H9 (cell line): ENCODE data around the gene SPATA20. TPM values are rescaled to one million over a fixed set of nuclear protein-coding genes. Genes with fewer than 3 reads are reported as not detected.

Source experiments
- DNase-seq: peaks from one replicate; pipeline ENCODE4 v3.0.0-alpha.2; 2017
- H2AFZ ChIP-seq: one replicate; pipeline ENCODE4 v1.6.1; 2013; ENCODE audit warnings: mild to moderate bottlenecking, low read length, control low read depth, moderate library complexity
- H2AK5ac ChIP-seq: 2 replicates; pipeline ENCODE4 v1.6.1; 2013; ENCODE audit warnings: low read length, control low read depth, mixed read lengths; ENCODE audit not compliant: insufficient read length
- H2BK120ac ChIP-seq: one replicate; pipeline ENCODE4 v1.6.1; 2013; ENCODE audit warnings: low read depth, mild to moderate bottlenecking, low read length, control low read depth, inconsistent platforms; ENCODE audit not compliant: poor library complexity, severe bottlenecking
- H2BK12ac ChIP-seq: 2 replicates; pipeline ENCODE4 v1.6.1; 2013; ENCODE audit warnings: low read length, control low read depth, mixed read lengths, low read depth; ENCODE audit not compliant: insufficient read length
- H2BK15ac ChIP-seq: 2 replicates; pipeline ENCODE4 v1.6.1; 2013; ENCODE audit warnings: low read depth, low read length, control low read depth
- H2BK20ac ChIP-seq: one replicate; pipeline ENCODE4 v1.6.1; 2013; ENCODE audit warnings: low read depth, mild to moderate bottlenecking, low read length, control low read depth, inconsistent platforms; ENCODE audit not compliant: poor library complexity, severe bottlenecking
- H2BK5ac ChIP-seq: 2 replicates; pipeline ENCODE4 v1.6.1; 2013; ENCODE audit warnings: low read length, control low read depth, mixed read lengths; ENCODE audit not compliant: insufficient read length
- H3K14ac ChIP-seq: 2 replicates; pipeline ENCODE4 v1.6.1; 2013; ENCODE audit warnings: low read length, control low read depth; ENCODE audit not compliant: insufficient read depth
- H3K18ac ChIP-seq: 2 replicates; pipeline ENCODE4 v1.6.1; 2013; ENCODE audit warnings: low read depth, mild to moderate bottlenecking, mixed read lengths, low read length, control low read depth; ENCODE audit not compliant: insufficient read length
- H3K23ac ChIP-seq: 2 replicates; pipeline ENCODE4 v1.6.1; 2013; ENCODE audit warnings: low read length, control low read depth, mixed read lengths, low read depth; ENCODE audit not compliant: insufficient read length
- H3K23me2 ChIP-seq: 2 replicates; pipeline ENCODE4 v1.6.1; 2013; ENCODE audit warnings: low read depth, mild to moderate bottlenecking, mixed read lengths, low read length, control low read depth; ENCODE audit not compliant: insufficient read length, poor library complexity, severe bottlenecking
- H3K27ac ChIP-seq: 2 replicates; pipeline ENCODE4 v1.5.1; 2013; ENCODE audit warnings: low read length, control low read depth, mixed read lengths, low read depth; ENCODE audit not compliant: insufficient read length
- H3K27me3 ChIP-seq: 2 replicates; pipeline ENCODE4 v1.6.1; 2013; ENCODE audit warnings: low read length, control low read depth, inconsistent platforms; ENCODE audit not compliant: insufficient read depth
- H3K4ac ChIP-seq: 2 replicates; pipeline ENCODE4 v1.6.1; 2013; ENCODE audit warnings: low read depth, mild to moderate bottlenecking, control low read depth, inconsistent platforms, low read length, moderate library complexity
- H3K4me1 ChIP-seq: 2 replicates; pipeline ENCODE4 v1.6.1; 2013; ENCODE audit warnings: low read length, control low read depth, inconsistent platforms; ENCODE audit not compliant: insufficient read depth
- H3K4me2 ChIP-seq: 2 replicates; pipeline ENCODE4 v1.6.1; 2013; ENCODE audit warnings: low read length, control low read depth, mixed read lengths; ENCODE audit not compliant: insufficient read length, insufficient read depth
- H3K56ac ChIP-seq: 2 replicates; pipeline ENCODE4 v1.6.1; 2013; ENCODE audit warnings: low read depth, mild to moderate bottlenecking, mixed read lengths, low read length, control low read depth; ENCODE audit not compliant: insufficient read length
- H3K79me1 ChIP-seq: 2 replicates; pipeline ENCODE4 v1.6.1; 2013; ENCODE audit warnings: low read depth, mild to moderate bottlenecking, moderate library complexity, low read length, control low read depth, inconsistent platforms; ENCODE audit not compliant: insufficient read depth, poor library complexity, severe bottlenecking
- H3K79me2 ChIP-seq: 2 replicates; pipeline ENCODE4 v1.6.1; 2013; ENCODE audit warnings: low read length, control low read depth, inconsistent platforms; ENCODE audit not compliant: insufficient read depth
- H3K9ac ChIP-seq: 2 replicates; pipeline ENCODE4 v1.6.1; 2013; ENCODE audit warnings: low read length, control low read depth, mixed read lengths; ENCODE audit not compliant: insufficient read length; ENCODE audit errors: extremely low read depth
- H3K9me3 ChIP-seq: one replicate; pipeline ENCODE4 v1.6.1; 2013; ENCODE audit warnings: low read depth, low read length, inconsistent platforms; ENCODE audit not compliant: control insufficient read depth
- H3T11ph ChIP-seq: one replicate; pipeline ENCODE4 v1.6.1; 2013; ENCODE audit warnings: mild to moderate bottlenecking, low read length, control low read depth, inconsistent platforms
- H4K20me1 ChIP-seq: one replicate; pipeline ENCODE4 v1.6.1; 2013; ENCODE audit not compliant: control insufficient read depth, insufficient read length, insufficient read depth
- H4K5ac ChIP-seq: 2 replicates; pipeline ENCODE4 v1.6.1; 2013; ENCODE audit warnings: low read depth, mild to moderate bottlenecking, mixed read lengths, low read length, control low read depth; ENCODE audit not compliant: insufficient read length
- H4K8ac ChIP-seq: replicated peaks from 2 replicates; pipeline ENCODE4 v1.6.1; 2013; ENCODE audit warnings: low read length, control low read depth, mixed read lengths, low read depth; ENCODE audit not compliant: insufficient read length
- H4K91ac ChIP-seq: 2 replicates; pipeline ENCODE4 v1.6.1; 2013; ENCODE audit warnings: low read depth, mild to moderate bottlenecking, moderate library complexity, mixed read lengths, low read length, control low read depth; ENCODE audit not compliant: insufficient read length
- H3K27ac Mint-ChIP-seq, 3 experiments: 2 replicates in 2 of 3; 3 replicates in 1 of 3; pipeline ENCODE4 v1.8.0; 2020 to 2021; ENCODE audit warnings: mixed read lengths in 3 of 3, mild to moderate bottlenecking in 1 of 3, moderate library complexity in 1 of 3
- H3K27me3 Mint-ChIP-seq: 2 replicates; pipeline ENCODE4 v1.8.0; 2021; ENCODE audit warnings: low read depth, mild to moderate bottlenecking, moderate library complexity, mixed read lengths
- H3K36me3 Mint-ChIP-seq, 3 experiments: 2 replicates in 2 of 3; 3 replicates in 1 of 3; pipeline ENCODE4 v1.8.0; 2020 to 2021; ENCODE audit warnings: low read depth in 3 of 3, mixed read lengths in 3 of 3; ENCODE audit not compliant: insufficient read depth in 1 of 3
- H3K4me1 Mint-ChIP-seq, 2 experiments: 2 replicates each; pipeline ENCODE4 v1.8.0; 2020; ENCODE audit warnings: mixed read lengths in 2 of 2
- H3K4me3 Mint-ChIP-seq, 2 experiments: 2 replicates in 1 of 2; 3 replicates in 1 of 2; pipeline ENCODE4 v1.8.0; 2020 to 2021; ENCODE audit warnings: mild to moderate bottlenecking in 2 of 2, mixed read lengths in 2 of 2, moderate library complexity in 1 of 2
- H3K9me3 Mint-ChIP-seq, 2 experiments: 2 replicates in 1 of 2; 3 replicates in 1 of 2; pipeline ENCODE4 v1.8.0; 2020; ENCODE audit warnings: mild to moderate bottlenecking in 2 of 2, mixed read lengths in 2 of 2, moderate library complexity in 1 of 2
- CTCF ChIP-seq: fragments of 200-600 bp; sonication (generic); conservative IDR thresholded peaks from 3 replicates; pipeline ENCODE4 v1.8.0; 2021; ENCODE audit warnings: antibody characterized with exemption, mild to moderate bottlenecking
- WGBS: extraction: QIAGEN DNeasy Blood & Tissue Kit; methylation state at CpG from one replicate; pipeline ENCODE4 v1.1.7; 2013; ENCODE audit warnings: missing lambda C conversion rate, low lambda C conversion rate, mixed read lengths; ENCODE audit not compliant: insufficient read length; ENCODE audit errors: extremely low coverage; 5-methylcytosine and 5-hydroxymethylcytosine counted together
- total RNA-seq: library from RNA; stranded (reverse); gene quantifications from 2 replicates; pipeline ENCODE4 v1.2.1, GENCODE V29; 2021

SPATA20 gene
- total RNA-seq, 1 experiment from 2014 or later: 23.9 TPM

- TF ChIP-seq CTCF: no peak
- H3K4me1 ChIP-seq: no peaks in the 10 kb centered on the region
Measured at GRCh38 chr17:50517011-50517410, 30.0 kb upstream of the SPATA20 start.

More at GRCh38 chr17:50517011-50517410, 30.0 kb upstream of the SPATA20 start:
- Mint-ChIP-seq H3K27me3 (peaks cover 9% of the 10 kb centered on the region; the same call in 1 of the 2 replicates), H3K9me3 (no peaks in the 10 kb centered on the region), H3K36me3 (no peaks in the 10 kb centered on the region), H3K27ac (no peak overlapping the region), H3K4me3 (no peak overlapping the region), H3K4me1 (peaks cover 13 to 18% of the 10 kb centered on the region in 2 experiments)
- no peak overlapping the region for H4K5ac ChIP-seq
- no peak overlapping the region for H2AFZ ChIP-seq
- WGBS: no CpG with 5 or more reads among the region's 4 CpGs
- H3K79me1 ChIP-seq: no peaks in the 10 kb centered on the region
- no peak overlapping the region for H2BK20ac ChIP-seq
- no peak overlapping the region for H4K8ac ChIP-seq
- no peak overlapping the region for H2BK15ac ChIP-seq
- no peak for DNase-seq
- no peaks in the 10 kb centered on the region for H3K27me3 ChIP-seq
- no peaks in the 10 kb centered on the region for H4K20me1 ChIP-seq
- H3K9ac ChIP-seq: no peak overlapping the region
- no peak overlapping the region for H3K4me2 ChIP-seq
- no peak overlapping the region for H2BK5ac ChIP-seq
- no peak overlapping the region for H3K27ac ChIP-seq
- H3K56ac ChIP-seq: no peak overlapping the region
- H3K9me3 ChIP-seq: no peaks in the 10 kb centered on the region
- no peaks in the 10 kb centered on the region for H3K79me2 ChIP-seq
- no peak overlapping the region for H3K18ac ChIP-seq
- no peak overlapping the region for H2BK12ac ChIP-seq
- H3K14ac ChIP-seq: no peak overlapping the region
- no peak overlapping the region for H3T11ph ChIP-seq
- H2BK120ac ChIP-seq: no peak overlapping the region
- no peak overlapping the region for H3K4ac ChIP-seq
- H3K23me2 ChIP-seq: no peaks in the 10 kb centered on the region
- no peak overlapping the region for H2AK5ac ChIP-seq
- H4K91ac ChIP-seq: no peak overlapping the region
- no peak overlapping the region for H3K23ac ChIP-seq
